Measurements from ENCODE around the gene FAM83D.

GRCh38 chr20:38905375-38905774 is 20.8 kb upstream of the FAM83D start:
- TF ChIP-seq CTCF (IDR thresholded peaks at IDR 0.05; ENCODE audit: low read depth, low read length) (no peak), EZH2phosphoT487 (IDR thresholded peaks at IDR 0.05; ENCODE audit: low read depth) (no peak)

Measured in OCI-LY3 (cell line).